ENCODE results near the gene IBTK. TPM values are rescaled to one million over a fixed set of nuclear protein-coding genes. Genes with fewer than 3 reads are reported as not detected.

The IBTK gene
- polyA plus RNA-seq, 1 donor (not counting 4 experiments of a cell fraction or from before 2014, with no cell fraction given), result 27.0 TPM

GRCh38 chr6:82264321-82264720 is 16.8 kb upstream of the IBTK start:
- no peak for TF ChIP-seq EZH2 (IDR thresholded peaks at IDR 0.05; ENCODE audit: low read length)
- no peak for TF ChIP-seq CTCF (optimal IDR thresholded peaks at IDR 0.05 in 1 of 3, IDR thresholded peaks at IDR 0.05 in 1 of 3, conservative IDR thresholded peaks at IDR 0.05 in 1 of 3; ENCODE audit: extremely low read depth in 1 of 3, insufficient read depth in 2 of 3, low read length in 3 of 3)
- H3K9ac ChIP-seq (ENCODE audit: control insufficient read depth, extremely low read depth, insufficient read depth, low read length), result no peak overlapping the region
- no peak overlapping the region for H2AFZ ChIP-seq (ENCODE audit: control insufficient read depth, low read length)
- FAIRE-seq (no peak), DNase-seq (ENCODE audit: low read depth, low spot score) (no peak)
- dilution Hi-C loops (cut with MboI; ENCODE audit: extremely low pct_ligation_motif_present, low sequenced_read_pairs), result no loop called here
- no peaks in the 10 kb centered on the region for H3K36me3 ChIP-seq (ENCODE audit: control insufficient read depth in 2 of 2, extremely low read depth in 1 of 2, insufficient read depth in 2 of 2, low read length in 2 of 2)
- H3K9me1 ChIP-seq (ENCODE audit: control insufficient read depth, extremely low read depth, insufficient read depth, low read length), result no peaks in the 10 kb centered on the region
- peaks cover 13% of the 10 kb centered on the region for H3K4me1 ChIP-seq (ENCODE audit: control insufficient read depth, extremely low read depth, insufficient read depth, low read length)
- H3K9me3 ChIP-seq (ENCODE audit: control insufficient read depth, low read depth, low read length), result no peaks in the 10 kb centered on the region
- H3K27me3 ChIP-seq (ENCODE audit: control insufficient read depth, extremely low read depth, insufficient read depth, low read length), result no peaks in the 10 kb centered on the region
- no peaks in the 10 kb centered on the region for H3K79me2 ChIP-seq (ENCODE audit: control insufficient read depth, insufficient read depth, low read length)
- no peaks in the 10 kb centered on the region for H4K20me1 ChIP-seq (ENCODE audit: control insufficient read depth, extremely low read depth, insufficient read depth, low read length)
- H3K27ac ChIP-seq (ENCODE audit: control insufficient read depth, insufficient read depth, low read length), result no peak overlapping the region
- H3K4me3 ChIP-seq (ENCODE audit: control insufficient read depth in 2 of 3, extremely low read depth in 1 of 3, insufficient read depth in 2 of 3, low read depth in 1 of 3, low read length in 3 of 3), result no peak overlapping the region
- H3K4me2 ChIP-seq (ENCODE audit: control insufficient read depth, extremely low read depth, insufficient read depth, low read depth, low read length), result no peak overlapping the region

GRCh38 chr6:82263916-82264315 is 16.4 kb upstream of the IBTK start:
- FAIRE-seq, result no peak
- Histone ChIP-seq H3K36me3 (ENCODE audit: control insufficient read depth in 2 of 2, extremely low read depth in 1 of 2, insufficient read depth in 2 of 2, low read length in 2 of 2) (no peaks in the 10 kb centered on the region), H3K9me3 (ENCODE audit: control insufficient read depth, low read depth, low read length) (no peaks in the 10 kb centered on the region), H3K79me2 (ENCODE audit: control insufficient read depth, insufficient read depth, low read length) (no peaks in the 10 kb centered on the region), H3K9me1 (ENCODE audit: control insufficient read depth, extremely low read depth, insufficient read depth, low read length) (no peaks in the 10 kb centered on the region), H3K27ac (ENCODE audit: control insufficient read depth, insufficient read depth, low read length) (no peak overlapping the region), H4K20me1 (ENCODE audit: control insufficient read depth, extremely low read depth, insufficient read depth, low read length) (no peaks in the 10 kb centered on the region), H3K4me1 (ENCODE audit: control insufficient read depth, extremely low read depth, insufficient read depth, low read length) (peaks cover 13% of the 10 kb centered on the region), H3K27me3 (ENCODE audit: control insufficient read depth, extremely low read depth, insufficient read depth, low read length) (no peaks in the 10 kb centered on the region), H3K4me2 (ENCODE audit: control insufficient read depth, extremely low read depth, insufficient read depth, low read depth, low read length) (no peak overlapping the region), H3K4me3 (ENCODE audit: control insufficient read depth in 2 of 3, extremely low read depth in 1 of 3, insufficient read depth in 2 of 3, low read depth in 1 of 3, low read length in 3 of 3) (no peak overlapping the region), H2AFZ (ENCODE audit: control insufficient read depth, low read length) (no peak overlapping the region), H3K9ac (ENCODE audit: control insufficient read depth, extremely low read depth, insufficient read depth, low read length) (no peak overlapping the region)
- no peak for TF ChIP-seq EZH2 (IDR thresholded peaks at IDR 0.05; ENCODE audit: low read length)
- no peak for DNase-seq (ENCODE audit: low read depth, low spot score)
- dilution Hi-C loops (cut with MboI; ENCODE audit: extremely low pct_ligation_motif_present, low sequenced_read_pairs), result no loop called here
